ENCODE measurements around the gene MANSC1.

The MANSC1 gene

GRCh38 chr12:12278899-12279298, 71.1 kb downstream of the MANSC1 start:
- Histone ChIP-seq H3K4me3 (ENCODE audit: low read depth in 1 of 2, low read length in 1 of 2) (no peak overlapping the region), H3K27ac (no peak overlapping the region), H3K4me1 (ENCODE audit: control insufficient read depth in 1 of 2, insufficient read depth in 1 of 2, low read depth in 1 of 2, low read length in 1 of 2) (no peaks in the 10 kb centered on the region), H3K9me3 (no peaks in the 10 kb centered on the region), H3K36me3 (no peaks in the 10 kb centered on the region), H3K27me3 (peaks cover 36% of the 10 kb centered on the region)
- TF ChIP-seq CTCF (IDR thresholded peaks at IDR 0.05) = no peak
